ENCODE data around the gene GAL3ST2.

The GAL3ST2 gene

DNA sequence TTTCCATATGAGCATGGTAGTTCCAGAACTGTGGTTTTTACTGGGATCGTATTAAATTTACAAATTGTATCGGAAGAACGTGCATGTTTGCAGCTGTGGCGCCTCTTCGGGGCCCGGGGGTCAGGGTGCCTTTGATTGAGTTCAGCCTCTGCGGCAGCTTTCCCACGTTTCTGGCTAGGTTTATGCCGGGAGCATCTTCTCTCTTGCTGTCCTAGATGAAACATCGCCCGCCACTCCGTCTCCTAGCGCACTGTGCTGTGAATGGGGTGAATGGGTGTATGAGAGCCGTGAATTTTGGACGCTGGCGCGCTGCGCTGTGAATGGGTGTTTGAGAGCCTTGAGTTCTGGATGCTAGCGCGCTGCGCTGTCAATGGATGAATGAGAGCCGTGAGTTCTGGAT, 69.8 kb downstream of the GAL3ST2 start:
- no peak for DNase-seq

- DNase-seq = no peak
Observed at GRCh38 chr2:241848761-241849615, 72.4 kb downstream of the GAL3ST2 start.

DNA sequence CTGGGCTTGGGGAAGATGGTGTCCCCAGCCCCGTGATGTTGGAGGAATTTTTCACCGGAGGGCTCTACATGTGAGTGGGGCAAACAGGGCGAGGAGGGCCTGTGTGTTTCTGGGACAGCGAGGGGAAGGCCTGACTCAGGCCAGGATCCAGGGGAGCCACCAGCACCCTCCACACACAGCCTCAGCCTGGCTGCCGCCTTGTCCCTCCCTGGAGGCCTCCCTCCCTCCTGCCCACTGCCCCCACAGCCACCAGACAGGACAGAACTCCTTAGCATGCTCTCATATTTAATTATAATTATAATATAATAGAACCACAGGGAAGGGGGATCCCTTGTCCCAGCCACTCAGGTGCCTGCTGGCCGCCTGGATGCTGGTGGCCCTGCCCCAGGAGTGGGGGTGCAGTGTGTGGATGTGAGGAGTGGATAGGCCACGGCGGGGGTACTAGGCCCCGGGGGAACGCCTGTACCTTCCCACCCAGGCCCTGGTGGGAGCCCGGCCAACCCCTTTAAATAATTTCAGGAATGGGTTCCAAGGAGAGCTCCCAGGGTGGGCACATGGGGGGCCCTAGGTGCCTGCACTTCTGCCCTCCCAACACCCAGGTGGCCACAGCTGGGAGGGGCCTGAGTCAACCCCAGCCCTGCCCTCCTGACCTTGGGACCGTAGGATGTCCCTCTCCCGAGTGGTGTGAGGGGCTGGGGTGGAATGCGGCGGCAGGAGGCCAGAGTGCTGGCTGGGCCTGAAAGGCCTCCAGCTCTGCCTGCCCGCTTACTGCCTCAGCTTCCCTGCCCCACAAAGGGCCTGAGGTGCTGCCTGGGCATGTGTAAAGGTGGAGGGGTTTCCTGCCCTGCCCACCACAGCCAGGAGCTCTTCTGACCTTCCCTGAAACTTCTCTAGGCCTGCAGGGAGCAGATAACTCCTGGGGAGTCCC, 73.3 kb downstream of the GAL3ST2 start:
- no peak for DNase-seq

DNA sequence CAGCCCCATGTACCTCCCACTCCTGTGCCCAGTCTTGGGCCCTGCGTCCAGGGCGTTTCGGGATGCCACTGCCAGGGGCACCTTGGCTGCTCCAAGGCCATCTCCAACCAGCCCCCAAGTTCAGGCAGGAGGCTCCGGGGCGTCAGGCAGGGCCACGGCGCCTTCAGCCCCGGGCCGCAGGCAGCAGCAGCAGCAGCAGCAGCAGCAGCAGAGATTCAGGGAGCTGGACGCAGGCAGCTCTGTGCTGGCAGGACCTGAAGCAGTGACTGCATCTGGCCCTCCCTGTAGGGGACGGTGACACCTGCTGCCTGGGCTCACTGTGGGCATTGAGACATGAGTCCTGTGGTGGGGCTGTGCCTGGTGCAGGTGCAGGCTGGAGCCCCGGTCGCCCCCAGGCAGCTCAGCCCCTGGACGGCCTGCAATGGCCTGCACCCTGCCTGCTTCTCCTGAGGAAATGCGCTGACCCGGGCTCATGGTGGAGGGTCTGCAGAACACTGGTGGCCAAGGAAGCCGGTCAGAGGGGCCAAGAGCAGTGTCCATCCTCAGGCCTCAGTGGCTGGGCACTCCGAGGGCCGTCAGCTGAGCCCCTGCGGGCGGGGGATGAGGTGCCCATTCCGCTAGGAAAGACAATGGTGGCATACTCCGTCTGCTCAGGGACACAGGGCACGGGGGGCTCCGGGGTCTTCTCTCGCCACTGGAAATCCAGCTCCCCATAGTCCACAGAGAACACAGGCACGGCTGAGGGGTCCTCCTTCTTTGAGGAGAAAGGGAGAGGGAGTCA, 74.1 kb downstream of the GAL3ST2 start:
- DNase-seq = no peak

DNA sequence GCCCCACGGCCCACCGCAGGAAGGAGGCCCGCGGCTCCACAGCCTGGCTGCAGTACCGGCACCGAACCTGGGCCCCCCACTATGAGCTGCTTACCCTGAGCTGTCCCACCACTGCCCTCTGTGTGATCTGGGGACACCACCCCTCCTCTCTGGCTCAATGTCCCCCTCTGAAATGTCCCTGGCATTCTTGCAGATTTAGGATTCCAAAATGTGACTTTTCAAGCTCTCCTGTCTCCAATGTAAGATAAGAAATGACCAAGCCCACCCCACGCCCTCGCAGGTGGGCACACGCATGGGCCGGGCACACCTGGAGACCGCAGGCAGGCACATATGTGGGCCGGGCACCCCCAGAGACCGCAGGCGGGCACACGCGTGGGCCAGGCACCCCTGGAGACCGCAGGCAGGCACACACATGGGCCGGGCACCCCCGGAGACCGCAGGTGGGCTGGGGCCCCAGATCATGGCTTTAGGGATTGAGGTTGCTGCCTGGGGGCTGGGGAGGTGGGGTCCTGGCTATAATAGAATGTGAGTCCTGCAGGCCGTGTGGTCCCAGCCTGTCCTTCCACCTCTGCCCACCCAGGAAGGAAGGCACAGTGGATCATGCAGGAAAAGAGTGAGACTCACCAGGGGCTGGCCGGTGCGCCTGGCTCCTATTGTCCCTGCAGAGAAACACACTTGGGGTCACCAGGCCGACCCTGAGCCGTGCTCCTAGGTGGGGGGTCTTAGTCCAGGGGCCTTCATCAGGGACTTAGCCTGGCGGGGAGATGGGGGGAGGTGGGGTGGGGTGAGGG, 74.9 kb downstream of the GAL3ST2 start:
- no peak for DNase-seq

DNA sequence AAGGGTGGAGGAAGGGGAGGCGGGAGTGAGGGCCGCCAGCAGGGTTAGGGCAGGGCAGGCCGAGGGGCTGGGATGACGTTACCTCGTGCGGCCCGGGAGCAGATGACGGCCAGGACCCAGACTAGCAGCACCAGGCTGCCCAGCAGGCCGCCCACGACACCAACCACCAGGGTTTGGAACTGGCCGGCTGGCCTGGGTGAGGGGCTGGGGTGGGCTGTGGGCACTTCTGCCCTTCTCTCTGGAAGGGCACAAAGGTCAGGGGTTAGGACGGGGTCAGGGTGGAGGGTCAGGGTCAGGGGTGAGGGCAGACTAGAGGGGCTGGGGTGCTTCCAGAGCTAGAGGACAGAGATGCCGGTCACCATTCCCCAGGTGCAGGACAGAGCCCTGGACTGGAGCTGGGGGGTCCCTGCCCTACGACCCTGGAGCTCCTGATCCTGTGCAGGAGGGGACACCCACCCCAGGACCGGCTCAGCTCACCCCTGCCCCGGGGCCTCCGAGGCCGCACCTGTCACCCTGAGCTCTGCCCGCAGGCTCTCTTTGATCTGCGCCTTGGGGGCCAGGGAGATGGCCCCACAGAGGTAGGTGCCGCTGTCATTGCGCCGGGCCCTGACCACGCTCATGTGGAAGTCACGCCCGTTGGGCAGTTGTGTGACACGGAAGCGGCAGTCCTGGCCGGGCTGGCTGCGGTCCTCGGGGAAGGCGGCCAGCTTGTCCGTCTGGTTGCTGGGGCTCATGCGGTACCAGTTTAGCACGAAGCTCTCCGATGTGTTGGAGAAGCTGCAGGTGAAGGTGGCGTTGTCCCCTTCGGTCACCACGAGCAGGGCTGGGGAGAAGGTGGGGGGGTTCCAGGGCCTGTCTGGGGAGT, 75.7 kb downstream of the GAL3ST2 start:
- DNase-seq = no peak

- no peak for DNase-seq
Observed at GRCh38 chr2:241852981-241853631, 76.5 kb downstream of the GAL3ST2 start.

Data from cerebellar nuclear complex (tissue), 1 donor.